GM19324 (cell line): ENCODE results near the gene SCMH1.
"Not testable (repeated sequence)": the region's sequence is repeated elsewhere in the genome, so short reads cannot be mapped to it uniquely, and the experiment has no call there.

ENCODE experiments used
- ATAC-seq: cut with Tn5 transposase; IDR thresholded peaks from one replicate; pipeline ENCODE4 v1.9.1; 2021; ENCODE audit warnings: mild to moderate bottlenecking, moderate library complexity; ENCODE audit not compliant: unreplicated experiment, low FRiP score

SCMH1 gene

GRCh38 chr1:41158966-41159365 lies 83.1 kb downstream of the SCMH1 start:
- ATAC-seq, result no peak

- ATAC-seq, result no peak
Measured at GRCh38 chr1:41158147-41158875, 83.8 kb downstream of the SCMH1 start.

GRCh38 chr1:41155105-41155504 lies 87.0 kb downstream of the SCMH1 start:
- no peak for ATAC-seq

GRCh38 chr1:41153750-41154274 lies 88.3 kb downstream of the SCMH1 start:
- no peak for ATAC-seq

- ATAC-seq, result no peak
Measured at GRCh38 chr1:41152622-41153044, 89.5 kb downstream of the SCMH1 start.

- ATAC-seq, result no peak
Measured at GRCh38 chr1:41151846-41152245, 90.3 kb downstream of the SCMH1 start.

- ATAC-seq, result no peak
Measured at GRCh38 chr1:41149570-41149969, 92.5 kb downstream of the SCMH1 start.

- no peak for ATAC-seq
Measured at GRCh38 chr1:41144285-41144684, 97.8 kb downstream of the SCMH1 start.

GRCh38 chr1:41138549-41138948 lies 103.6 kb downstream of the SCMH1 start:
- no peak for ATAC-seq

GRCh38 chr1:41135196-41135947 lies 106.7 kb downstream of the SCMH1 start:
- ATAC-seq, result no peak

- not testable (repeated sequence) for ATAC-seq
Measured at GRCh38 chr1:41134325-41134724, 107.8 kb downstream of the SCMH1 start.

GRCh38 chr1:41122851-41123518 lies 119.1 kb downstream of the SCMH1 start:
- ATAC-seq, result no peak

GRCh38 chr1:41122148-41122547 lies 120.0 kb downstream of the SCMH1 start:
- ATAC-seq, result no peak

- no peak for ATAC-seq
Measured at GRCh38 chr1:41118645-41119044, 123.5 kb downstream of the SCMH1 start.

- not testable (repeated sequence) for ATAC-seq
Measured at GRCh38 chr1:41117241-41117640, 124.9 kb downstream of the SCMH1 start.

- no peak for ATAC-seq
Measured at GRCh38 chr1:41110736-41111135, 131.4 kb downstream of the SCMH1 start.

GRCh38 chr1:41110286-41110685 lies 131.8 kb downstream of the SCMH1 start:
- no peak for ATAC-seq

GRCh38 chr1:41109310-41110197 lies 132.6 kb downstream of the SCMH1 start:
- ATAC-seq, result no peak

GRCh38 chr1:41108696-41109275 lies 133.3 kb downstream of the SCMH1 start:
- ATAC-seq, result no peak

- ATAC-seq, result no peak
Measured at GRCh38 chr1:41103766-41104165, 138.3 kb downstream of the SCMH1 start.
